HEK293 (cell line): Measurements from ENCODE around the gene NHS.

Experiments used
- CTCF ChIA-PET: fragments of 350-600 bp; formaldehyde crosslinking; extraction: SDS; loops from one replicate; lab custom pipeline; 2021; ENCODE audit warnings: antibody characterized with exemption; lab: Yijun Ruan, JAX
- POLR2A ChIA-PET: fragments of 300-600 bp; formaldehyde crosslinking; extraction: SDS; loops from one replicate; lab custom pipeline; 2020; ENCODE audit warnings: antibody characterized with exemption, inconsistent platforms; lab: Yijun Ruan, JAX
- H3K27ac ChIP-seq: fragments of 200-500 bp; sonication (Bioruptor generic); 2 replicates; pipeline ENCODE4 v1.5.1; 2014; ENCODE audit warnings: low read depth, low read length, control low read depth, inconsistent platforms; ENCODE audit errors: extremely low read depth
- H3K36me3 ChIP-seq, 2 experiments: fragments of 200-500 bp in 1 of 2; sonication (Bioruptor generic) in 1 of 2; 1 replicate in 1 of 2; 2 replicates in 1 of 2; pipeline ENCODE4 v1.5.1; 2014 to 2017; ENCODE audit warnings: inconsistent platforms in 2 of 2, low read length in 2 of 2; ENCODE audit not compliant: control insufficient read depth in 2 of 2, insufficient read depth in 1 of 2
- H3K4me1 ChIP-seq: fragments of 200-500 bp; sonication (Bioruptor generic); 2 replicates; pipeline ENCODE4 v1.5.1; 2014; ENCODE audit warnings: mild to moderate bottlenecking, low read length, inconsistent platforms; ENCODE audit not compliant: control insufficient read depth, insufficient read depth
- H3K4me3 ChIP-seq: 2 replicates; pipeline ENCODE4 v1.5.1; 2011; ENCODE audit warnings: low read depth, mild to moderate bottlenecking, control low read depth, low read length, moderate library complexity
- H3K9me3 ChIP-seq: fragments of 200-500 bp; sonication (Bioruptor generic); 2 replicates; pipeline ENCODE4 v1.5.1; 2014; ENCODE audit warnings: low read depth, low read length, inconsistent platforms; ENCODE audit not compliant: control insufficient read depth, insufficient read depth
- AEBP2 ChIP-seq: fragments of 450-650 bp; formaldehyde crosslinking; IDR thresholded peaks from 2 replicates; pipeline ENCODE4 v1.5.1; 2016; ENCODE audit warnings: missing biosample characterization, missing genetic modification characterization, borderline replicate concordance
- GLI4 ChIP-seq: fragments of 450-650 bp; formaldehyde crosslinking; IDR thresholded peaks from 2 replicates; pipeline ENCODE4 v1.5.1; 2016; ENCODE audit warnings: missing biosample characterization, missing genetic modification characterization
- HIC1 ChIP-seq: fragments of 450-650 bp; formaldehyde crosslinking; IDR thresholded peaks from 2 replicates; pipeline ENCODE4 v1.5.1; 2016; ENCODE audit warnings: missing biosample characterization, missing genetic modification characterization
- HOXA7 ChIP-seq: sonication (generic); formaldehyde crosslinking; IDR thresholded peaks from 2 replicates; pipeline ENCODE4 v1.8.1; 2022; ENCODE audit warnings: missing genetic modification reagents, borderline replicate concordance
- KLF16 ChIP-seq: fragments of 450-650 bp; formaldehyde crosslinking; IDR thresholded peaks from 2 replicates; pipeline ENCODE4 v1.5.1; 2017; ENCODE audit warnings: missing biosample characterization, missing genetic modification characterization
- KLF9 ChIP-seq: fragments of 450-650 bp; formaldehyde crosslinking; IDR thresholded peaks from 2 replicates; pipeline ENCODE4 v1.5.1; 2016; ENCODE audit warnings: missing biosample characterization, missing genetic modification characterization, low read depth
- SCRT1 ChIP-seq: fragments of 450-650 bp; formaldehyde crosslinking; IDR thresholded peaks from 2 replicates; pipeline ENCODE4 v1.5.1; 2016; ENCODE audit warnings: missing biosample characterization, missing genetic modification characterization, borderline replicate concordance
- TCF7L2 ChIP-seq: IDR thresholded peaks from 2 replicates; pipeline ENCODE4 v1.6.1; 2011; ENCODE audit warnings: low read depth, mild to moderate bottlenecking, inconsistent platforms, low read length, moderate library complexity, borderline replicate concordance
- ZBTB11 ChIP-seq: fragments of 450-650 bp; formaldehyde crosslinking; conservative IDR thresholded peaks from 2 replicates; pipeline ENCODE4 v1.5.1; 2016; ENCODE audit warnings: low read depth, missing biosample characterization, missing genetic modification characterization
- ZFP69B ChIP-seq: fragments of 450-650 bp; formaldehyde crosslinking; IDR thresholded peaks from 2 replicates; pipeline ENCODE4 v1.5.1; 2016; ENCODE audit warnings: missing biosample characterization, missing genetic modification characterization
- ZNF174 ChIP-seq: fragments of 450-650 bp; formaldehyde crosslinking; IDR thresholded peaks from 2 replicates; pipeline ENCODE4 v1.5.0; 2017; ENCODE audit warnings: missing biosample characterization, mild to moderate bottlenecking, missing genetic modification characterization
- ZNF202 ChIP-seq: fragments of 450-650 bp; formaldehyde crosslinking; IDR thresholded peaks from 2 replicates; pipeline ENCODE4 v1.5.1; 2016; ENCODE audit warnings: missing biosample characterization, missing genetic modification characterization, borderline replicate concordance
- ZNF311 ChIP-seq: fragments of 450-650 bp; formaldehyde crosslinking; IDR thresholded peaks from 2 replicates; pipeline ENCODE4 v1.5.1; 2017; ENCODE audit warnings: missing biosample characterization, missing genetic modification characterization, borderline replicate concordance
- ZNF324 ChIP-seq: fragments of 450-650 bp; formaldehyde crosslinking; IDR thresholded peaks from 2 replicates; pipeline ENCODE4 v1.5.1; 2016; ENCODE audit warnings: missing biosample characterization, missing genetic modification characterization
- ZNF692 ChIP-seq: fragments of 450-650 bp; formaldehyde crosslinking; IDR thresholded peaks from 2 replicates; pipeline ENCODE4 v1.5.1; 2016; ENCODE audit warnings: missing biosample characterization, missing genetic modification characterization
- ZNF704 ChIP-seq: fragments of 450-650 bp; formaldehyde crosslinking; IDR thresholded peaks from 2 replicates; pipeline ENCODE4 v1.5.1; 2016; ENCODE audit warnings: missing biosample characterization, missing genetic modification characterization
- ZSCAN5A ChIP-seq: fragments of 450-650 bp; formaldehyde crosslinking; IDR thresholded peaks from 2 replicates; pipeline ENCODE4 v1.5.1; 2016; ENCODE audit warnings: missing biosample characterization, missing genetic modification characterization

NHS gene

GRCh38 chrX:17594693-17595092, 219.7 kb downstream of the NHS start (continued):
- TF ChIP-seq ZSCAN5A (tag by site-specific recombination): no peak

- CTCF ChIA-PET: interaction anchor here (0.6 to 1.2 kb wide), 4 partner anchors 51 to 353 kb away, joined by 3 to 4 read pairs (median 4); no protein-coding TSS in a partner anchor
- H3K4me1 ChIP-seq: peaks cover 2% of the 10 kb centered on the region; the same call in 1 of the 2 replicates
- TF ChIP-seq SCRT1 (tag by site-specific recombination): no peak
- TF ChIP-seq HIC1 (tag by site-specific recombination): no peak
- TF ChIP-seq ZNF202 (tag by site-specific recombination): no peak
- TF ChIP-seq ZNF704 (tag by site-specific recombination): no peak
- TF ChIP-seq HOXA7 (CRISPR knock-in tag): no peak
- no peak for TF ChIP-seq ZNF311 (tag by site-specific recombination)
- TF ChIP-seq ZBTB11 (tag by site-specific recombination): no peak
- no peak for TF ChIP-seq ZNF174 (tag by site-specific recombination)
- TF ChIP-seq ZNF324 (tag by site-specific recombination): no peak
- TF ChIP-seq TCF7L2: no peak
- no peak for TF ChIP-seq KLF9 (tag by site-specific recombination)
- no peak for TF ChIP-seq KLF16 (tag by site-specific recombination)
- no peak for TF ChIP-seq ZNF692 (tag by site-specific recombination)
- no peak for TF ChIP-seq GLI4 (tag by site-specific recombination)
- TF ChIP-seq ZFP69B (tag by site-specific recombination): no peak
- no peak for TF ChIP-seq AEBP2
Measured at GRCh38 chrX:17595456-17596035, 220.5 kb downstream of the NHS start.

More at GRCh38 chrX:17595456-17596035, 220.5 kb downstream of the NHS start:
- no peaks in the 10 kb centered on the region for H3K9me3 ChIP-seq
- H3K4me3 ChIP-seq: no peak overlapping the region
- no peak overlapping the region for H3K27ac ChIP-seq
- POLR2A ChIA-PET: no interaction called here
- no peaks in the 10 kb centered on the region for H3K36me3 ChIP-seq
